ENCODE data around the gene NEUROG1. TPM values are rescaled to one million over a fixed set of nuclear protein-coding genes. Genes with fewer than 3 reads are reported as not detected.

Gene NEUROG1
- total RNA-seq, 2 experiments from 2014 or later: not detected

DNA sequence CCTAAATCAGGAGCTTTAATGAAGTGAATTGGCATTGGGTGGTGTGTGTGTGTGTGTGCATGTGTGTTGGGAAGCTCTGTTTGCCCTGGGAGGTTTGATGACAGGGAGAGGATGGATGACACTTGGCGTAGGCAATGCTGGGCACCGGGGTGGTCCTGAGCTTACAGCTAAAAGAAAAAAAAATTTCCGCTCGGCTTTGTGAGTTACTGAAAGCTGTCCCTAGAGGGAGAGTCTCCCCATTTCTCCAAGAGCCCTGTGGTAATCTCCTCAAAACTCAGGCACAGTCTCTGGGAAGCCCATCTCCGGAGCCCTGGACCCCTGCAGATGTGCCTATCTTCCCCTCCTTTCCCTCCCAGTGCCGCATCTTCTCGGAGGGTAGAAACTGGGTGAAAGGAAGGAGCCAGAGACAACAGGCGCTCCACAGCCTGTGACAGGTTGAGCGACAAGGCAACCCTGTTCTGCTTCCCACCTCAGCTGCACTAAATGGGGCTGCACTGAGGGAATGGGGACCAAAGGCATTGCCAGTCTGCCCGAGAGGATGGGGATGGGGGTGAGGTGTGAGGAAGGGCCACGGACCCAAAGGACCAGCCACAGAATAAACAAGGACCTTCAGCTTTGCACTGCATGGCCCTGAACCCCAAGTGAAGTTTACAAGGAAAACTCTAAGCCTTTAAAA lies 47.8 kb downstream of the NEUROG1 start:
- peaks cover 7% of the 10 kb centered on the region for H3K4me1 Mint-ChIP-seq (ENCODE audit: low read depth)

DNA sequence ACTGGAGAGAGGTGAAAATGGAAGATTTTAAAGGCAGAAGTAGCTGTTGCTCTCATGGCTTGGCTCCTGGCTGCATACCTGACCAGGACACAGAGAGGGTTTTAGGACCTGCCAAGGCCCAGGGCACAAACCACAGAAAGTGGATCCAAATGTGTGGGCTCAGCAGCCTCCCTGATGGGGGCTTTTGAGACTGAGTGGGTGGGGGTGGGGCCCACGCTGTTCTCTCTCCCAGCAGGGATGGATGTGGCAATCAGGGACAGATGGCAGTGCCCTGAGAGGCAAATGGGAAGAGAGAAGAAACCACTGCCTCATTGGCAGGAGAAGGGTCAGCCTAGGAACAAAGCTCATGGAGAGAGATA lies 48.7 kb downstream of the NEUROG1 start:
- ChIA-PET POLR2A (no interaction called here), CTCF (interaction anchor here (1.1 to 3.2 kb wide), 4 partner anchors 21 to 74 kb away, joined by 3 to 21 read pairs (median 8); no protein-coding TSS in a partner anchor)
- Mint-ChIP-seq H3K27ac (no peak overlapping the region), H3K4me1 (ENCODE audit: low read depth) (peaks cover 7% of the 10 kb centered on the region), H3K9me3 (no peaks in the 10 kb centered on the region), H3K4me3 (no peak overlapping the region), H3K27me3 (peaks cover 51% of the 10 kb centered on the region), H3K36me3 (ENCODE audit: low read depth) (no peaks in the 10 kb centered on the region)
- DNase-seq: no peak
- intact Hi-C loops (cut with micrococcal nuclease): no loop called here
- TF ChIP-seq, protein P1, sequence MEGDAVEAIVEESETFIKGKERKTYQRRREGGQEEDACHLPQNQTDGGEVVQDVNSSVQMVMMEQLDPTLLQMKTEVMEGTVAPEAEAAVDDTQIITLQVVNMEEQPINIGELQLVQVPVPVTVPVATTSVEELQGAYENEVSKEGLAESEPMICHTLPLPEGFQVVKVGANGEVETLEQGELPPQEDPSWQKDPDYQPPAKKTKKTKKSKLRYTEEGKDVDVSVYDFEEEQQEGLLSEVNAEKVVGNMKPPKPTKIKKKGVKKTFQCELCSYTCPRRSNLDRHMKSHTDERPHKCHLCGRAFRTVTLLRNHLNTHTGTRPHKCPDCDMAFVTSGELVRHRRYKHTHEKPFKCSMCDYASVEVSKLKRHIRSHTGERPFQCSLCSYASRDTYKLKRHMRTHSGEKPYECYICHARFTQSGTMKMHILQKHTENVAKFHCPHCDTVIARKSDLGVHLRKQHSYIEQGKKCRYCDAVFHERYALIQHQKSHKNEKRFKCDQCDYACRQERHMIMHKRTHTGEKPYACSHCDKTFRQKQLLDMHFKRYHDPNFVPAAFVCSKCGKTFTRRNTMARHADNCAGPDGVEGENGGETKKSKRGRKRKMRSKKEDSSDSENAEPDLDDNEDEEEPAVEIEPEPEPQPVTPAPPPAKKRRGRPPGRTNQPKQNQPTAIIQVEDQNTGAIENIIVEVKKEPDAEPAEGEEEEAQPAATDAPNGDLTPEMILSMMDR (IDR thresholded peaks at IDR 0.05): no peak
- ATAC-seq: no peak

More for the DNA sequence above, 47.8 kb downstream of the NEUROG1 start:
- TF ChIP-seq, protein P1 (IDR thresholded peaks at IDR 0.05): no peak
- ATAC-seq (no peak), DNase-seq (no peak)
- ChIA-PET CTCF (interaction anchor here (0.7 to 3.2 kb wide), 5 partner anchors 22 to 73 kb away, joined by 3 to 21 read pairs (median 7); no protein-coding TSS in a partner anchor), POLR2A (no interaction called here)
- Mint-ChIP-seq H3K36me3 (ENCODE audit: low read depth) (no peaks in the 10 kb centered on the region), H3K9me3 (no peaks in the 10 kb centered on the region), H3K27ac (no peak overlapping the region), H3K4me3 (no peak overlapping the region), H3K27me3 (peaks cover 59% of the 10 kb centered on the region)
- intact Hi-C loops (cut with micrococcal nuclease): no loop called here

- TF ChIP-seq, protein P1 (IDR thresholded peaks at IDR 0.05): no peak
- peaks cover 46% of the 10 kb centered on the region for H3K27me3 Mint-ChIP-seq
- H3K4me3 Mint-ChIP-seq: no peak overlapping the region
- ATAC-seq (no peak), DNase-seq (no peak)
- CTCF ChIA-PET: interaction anchor here (3.2 kb wide), 1 partner anchor 20 kb away, joined by 21 read pairs; no protein-coding TSS in a partner anchor
- intact Hi-C loops (cut with micrococcal nuclease): no loop called here
- no peak overlapping the region for H3K27ac Mint-ChIP-seq
- no peaks in the 10 kb centered on the region for H3K9me3 Mint-ChIP-seq
- H3K36me3 Mint-ChIP-seq (ENCODE audit: low read depth): no peaks in the 10 kb centered on the region
- peaks cover 7% of the 10 kb centered on the region for H3K4me1 Mint-ChIP-seq (ENCODE audit: low read depth)
- POLR2A ChIA-PET: no interaction called here
Measured at GRCh38 chr5:135486131-135487036, 49.4 kb downstream of the NEUROG1 start.

- Mint-ChIP-seq H3K4me3 (no peak overlapping the region), H3K27me3 (peaks cover 29% of the 10 kb centered on the region), H3K4me1 (ENCODE audit: low read depth) (peaks cover 3% of the 10 kb centered on the region), H3K27ac (no peak overlapping the region), H3K9me3 (no peaks in the 10 kb centered on the region), H3K36me3 (ENCODE audit: low read depth) (no peaks in the 10 kb centered on the region)
- TF ChIP-seq, protein P1 (IDR thresholded peaks at IDR 0.05): no peak
- CTCF ChIA-PET: no interaction called here
- intact Hi-C loops (cut with micrococcal nuclease): no loop called here
- no peak for DNase-seq
- no peak for ATAC-seq
- POLR2A ChIA-PET: no interaction called here
Measured at GRCh38 chr5:135484674-135485086, 51.1 kb downstream of the NEUROG1 start.

Other genes starting within 250 kb of the NEUROG1 start
- gene MACROH2A1, start 136.7 kb downstream of the NEUROG1 start, total RNA-seq: 100 to 1,000 TPM; 170 to 179 TPM
- gene DCANP1, start 88.6 kb downstream of the NEUROG1 start, total RNA-seq: not detected
- gene TIFAB, start 83.6 kb downstream of the NEUROG1 start, total RNA-seq: not detected
- not detected for gene CXCL14, start 43.0 kb upstream of the NEUROG1 start, total RNA-seq

All from activated CD8-positive, alpha-beta T cell treated with anti-CD3 and anti-CD28 coated beads for 36 hours (primary cell).